ENCODE results near the gene TSPAN15. TPM values are rescaled to one million over a fixed set of nuclear protein-coding genes. Genes with fewer than 3 reads are reported as not detected.
A peak's percentile ranks its signal among the peaks of the same experiment; 100 is the strongest.
"Not testable (repeated sequence)": the region's sequence is repeated elsewhere in the genome, so short reads cannot be mapped to it uniquely, and the experiment has no call there.

Gene TSPAN15
- total RNA-seq, 1 donor from 2014 or later, result 49.2 TPM

GRCh38 chr10:69486922-69487730, 35.9 kb downstream of the TSPAN15 start:
- DNase-seq (ENCODE audit: low read depth in 2 of 2), result peak in 1 of 2 donors; percentile 49

GRCh38 chr10:69488149-69488844, 37.0 kb downstream of the TSPAN15 start:
- not testable (repeated sequence) for DNase-seq (ENCODE audit: low read depth in 2 of 2)

- not testable (repeated sequence) for DNase-seq (ENCODE audit: low read depth in 2 of 2)
Observed at GRCh38 chr10:69488856-69489255, 37.6 kb downstream of the TSPAN15 start.

- no peak for DNase-seq (ENCODE audit: low read depth in 2 of 2)
Observed at GRCh38 chr10:69489506-69490090, 38.3 kb downstream of the TSPAN15 start.

- no peak for DNase-seq (ENCODE audit: low read depth in 2 of 2)
Observed at GRCh38 chr10:69490876-69491275, 39.6 kb downstream of the TSPAN15 start.

- DNase-seq (ENCODE audit: low read depth in 2 of 2), result no peak
Observed at GRCh38 chr10:69491611-69492010, 40.3 kb downstream of the TSPAN15 start.

- no peak for DNase-seq (ENCODE audit: low read depth in 2 of 2)
Observed at GRCh38 chr10:69492091-69492745, 41.0 kb downstream of the TSPAN15 start.

GRCh38 chr10:69492746-69493462, 41.6 kb downstream of the TSPAN15 start:
- no peak for DNase-seq (ENCODE audit: low read depth in 2 of 2)

- DNase-seq (ENCODE audit: low read depth in 2 of 2), result no peak
Observed at GRCh38 chr10:69494626-69495558, 43.6 kb downstream of the TSPAN15 start.

GRCh38 chr10:69495666-69496065, 44.4 kb downstream of the TSPAN15 start:
- no peak for DNase-seq (ENCODE audit: low read depth in 2 of 2)

GRCh38 chr10:69496352-69497230, 45.3 kb downstream of the TSPAN15 start:
- no peak for DNase-seq (ENCODE audit: low read depth in 2 of 2)

- no peak for DNase-seq (ENCODE audit: low read depth in 2 of 2)
Observed at GRCh38 chr10:69497231-69497561, 45.9 kb downstream of the TSPAN15 start.

- peak; percentile 50 to 76 for DNase-seq (ENCODE audit: low read depth in 2 of 2)
Observed at GRCh38 chr10:69497611-69498390, 46.5 kb downstream of the TSPAN15 start.

- peak in 1 of 2 donors; percentile 44 for DNase-seq (ENCODE audit: low read depth in 2 of 2)
Observed at GRCh38 chr10:69498711-69499471, 47.6 kb downstream of the TSPAN15 start.

GRCh38 chr10:69499726-69500689, 48.7 kb downstream of the TSPAN15 start:
- no peak for DNase-seq (ENCODE audit: low read depth in 2 of 2)

- DNase-seq (ENCODE audit: low read depth in 2 of 2), result no peak
Observed at GRCh38 chr10:69500864-69501468, 49.7 kb downstream of the TSPAN15 start.
